ENCODE data around the gene CHRNA3.

DNA sequence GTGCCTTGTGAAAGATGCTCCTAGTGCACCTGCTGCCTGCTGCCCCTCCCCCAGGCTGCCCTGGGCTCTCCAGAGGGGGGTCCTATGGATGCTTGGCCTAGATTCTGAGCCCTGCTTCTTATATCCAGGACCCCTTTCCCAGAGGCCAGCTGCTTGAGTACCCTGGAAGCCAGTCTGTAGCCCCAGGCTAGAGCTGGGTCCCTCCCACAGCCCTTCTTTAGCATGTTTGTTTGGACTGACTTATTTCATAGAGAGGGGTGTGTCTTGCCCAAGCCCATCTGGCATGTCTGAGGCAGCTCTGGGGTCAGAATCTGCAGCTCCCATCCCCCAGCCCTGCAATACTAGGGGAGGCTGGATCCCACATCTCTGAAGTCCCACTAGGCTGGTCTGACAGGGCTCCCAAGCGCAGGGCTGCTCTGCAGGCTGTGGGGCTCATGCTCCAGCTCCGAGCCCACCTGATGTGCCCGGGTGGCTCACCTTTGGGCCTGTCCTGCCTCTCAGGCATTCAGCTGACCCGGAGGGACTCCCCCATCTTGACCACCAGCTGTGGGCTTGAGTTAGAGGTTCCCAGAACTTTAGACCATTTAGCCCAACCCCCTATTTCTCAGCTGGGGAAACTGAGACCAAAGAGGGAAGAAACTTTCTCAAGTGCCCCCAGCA is 17.1 kb upstream of the CHRNA3 start:
- TF ChIP-seq POLR2A (IDR thresholded peaks at IDR 0.05; ENCODE audit: low read depth, low read length) (no peak), TAF1 (IDR thresholded peaks at IDR 0.05; ENCODE audit: borderline replicate concordance, low read depth, low read length) (no peak), POLR2AphosphoS5 (IDR thresholded peaks at IDR 0.05; ENCODE audit: low read depth, low read length) (no peak)

Data from GM12892 (cell line).